OCI-LY1 (cell line): Measurements from ENCODE around the gene BUD31.

Experiments
- H2AFZ ChIP-seq: fragments of 200-600 bp; sonication (generic), shearing (Covaris generic); 2 replicates; pipeline ENCODE4 v1.6.0; 2014; ENCODE audit warnings: antibody characterized with exemption, mild to moderate bottlenecking, low read length
- H3F3A ChIP-seq: fragments of 200-600 bp; sonication (generic), shearing (Covaris generic); 2 replicates; pipeline ENCODE4 v1.6.0; 2014; ENCODE audit warnings: mild to moderate bottlenecking, antibody characterized with exemption, low read length, moderate library complexity; ENCODE audit not compliant: insufficient read depth
- H3K27ac ChIP-seq: fragments of 200-600 bp; sonication (generic); 2 replicates; pipeline ENCODE4 v1.5.1; 2014; ENCODE audit warnings: low read length, mixed run types, mild to moderate bottlenecking, low read depth; ENCODE audit not compliant: poor library complexity, severe bottlenecking
- H3K27me3 ChIP-seq: fragments of 200-600 bp; sonication (generic); 2 replicates; pipeline ENCODE4 v1.6.0; 2014; ENCODE audit warnings: antibody characterized with exemption, mild to moderate bottlenecking, low read length, moderate library complexity; ENCODE audit not compliant: insufficient read depth
- H3K36me3 ChIP-seq: fragments of 200-600 bp; sonication (generic); 2 replicates; pipeline ENCODE4 v1.6.1; 2014; ENCODE audit warnings: mild to moderate bottlenecking, antibody characterized with exemption, low read length, moderate library complexity, mixed read lengths; ENCODE audit not compliant: insufficient read depth
- H3K4me1 ChIP-seq: fragments of 200-600 bp; sonication (generic); 2 replicates; pipeline ENCODE4 v1.5.1; 2014; ENCODE audit warnings: mild to moderate bottlenecking, low read length, moderate library complexity; ENCODE audit not compliant: insufficient read depth, severe bottlenecking
- H3K4me2 ChIP-seq: fragments of 200-600 bp; sonication (generic), shearing (Covaris generic); 2 replicates; pipeline ENCODE4 v1.6.1; 2014; ENCODE audit warnings: low read length
- H3K4me3 ChIP-seq: fragments of 200-600 bp; sonication (generic); 2 replicates; pipeline ENCODE4 v1.5.1; 2014; ENCODE audit warnings: low read length, low read depth, mild to moderate bottlenecking, mixed read lengths; ENCODE audit not compliant: poor library complexity, severe bottlenecking
- H3K79me2 ChIP-seq: fragments of 200-600 bp; shearing (Covaris generic); 2 replicates; pipeline ENCODE4 v1.6.1; 2016; ENCODE audit warnings: mixed run types, low read length, mixed read lengths; ENCODE audit not compliant: insufficient read depth
- H3K9ac ChIP-seq: fragments of 200-600 bp; sonication (generic), shearing (Covaris generic); 2 replicates; pipeline ENCODE4 v1.6.1; 2014; ENCODE audit warnings: mild to moderate bottlenecking, low read length, mixed read lengths
- H3K9me2 ChIP-seq: fragments of 200-600 bp; sonication (generic), shearing (Covaris generic); 2 replicates; pipeline ENCODE4 v1.6.1; 2014; ENCODE audit warnings: low read depth, mild to moderate bottlenecking, low read length, mixed read lengths
- H3K9me3 ChIP-seq: fragments of 200-600 bp; shearing (Covaris generic); 2 replicates; pipeline ENCODE4 v1.6.1; 2014; ENCODE audit warnings: low read length, mixed read lengths
- H4K20me1 ChIP-seq: fragments of 200-600 bp; sonication (generic), shearing (Covaris generic); 2 replicates; pipeline ENCODE4 v1.6.0; 2016; ENCODE audit warnings: mild to moderate bottlenecking, low read length; ENCODE audit not compliant: insufficient read depth
- CTCF ChIP-seq: fragments of 200-600 bp; sonication (generic), shearing (Covaris generic); IDR thresholded peaks from 2 replicates; pipeline ENCODE4 v1.5.1; 2017; ENCODE audit warnings: mild to moderate bottlenecking, antibody characterized with exemption, low read length, moderate library complexity, mixed read lengths
- EZH2 ChIP-seq: fragments of 200-600 bp; sonication (generic), shearing (Covaris generic); IDR thresholded peaks from 2 replicates; pipeline ENCODE4 v1.8.0; 2017; ENCODE audit warnings: borderline replicate concordance, mixed run types, mild to moderate bottlenecking, antibody characterized with exemption, low read length, moderate library complexity, mixed read lengths

The BUD31 gene

DNA sequence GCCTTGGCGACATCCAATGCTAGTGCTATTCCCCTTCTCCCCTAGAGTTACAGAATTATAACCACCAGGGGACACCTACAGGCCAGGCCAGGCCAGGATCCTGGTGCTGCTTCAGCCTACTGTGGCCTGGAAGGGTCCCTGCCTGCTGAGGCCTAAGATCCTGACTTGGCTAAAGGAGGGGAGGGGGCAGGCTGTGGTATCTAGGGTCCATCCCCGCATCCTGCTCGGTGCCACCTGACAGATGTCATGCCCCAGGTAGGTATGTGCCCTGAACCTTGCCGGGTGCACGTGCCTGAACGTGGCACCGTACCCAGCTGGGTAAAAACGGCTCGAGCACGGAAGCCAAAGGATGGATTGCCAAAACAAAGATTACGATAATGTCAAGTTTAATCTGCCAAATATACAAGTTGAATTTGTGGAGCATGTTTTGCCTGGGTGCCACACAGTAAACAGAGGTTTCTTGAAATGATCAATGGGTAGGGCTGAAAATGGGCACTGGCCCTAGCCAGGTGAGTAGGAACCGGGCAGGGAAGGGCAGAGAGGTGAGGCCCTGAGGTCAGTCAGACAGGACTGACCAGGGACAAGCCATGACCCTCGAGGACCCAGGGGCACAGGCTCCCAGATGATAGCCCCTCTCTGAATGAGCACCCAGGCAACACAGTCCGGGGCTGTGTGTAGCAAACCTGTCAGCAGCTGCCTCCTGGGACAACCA lies 13.0 kb upstream of the BUD31 start:
- Histone ChIP-seq H3K79me2 (no peaks in the 10 kb centered on the region), H3K36me3 (peaks cover 93% of the 10 kb centered on the region)

DNA sequence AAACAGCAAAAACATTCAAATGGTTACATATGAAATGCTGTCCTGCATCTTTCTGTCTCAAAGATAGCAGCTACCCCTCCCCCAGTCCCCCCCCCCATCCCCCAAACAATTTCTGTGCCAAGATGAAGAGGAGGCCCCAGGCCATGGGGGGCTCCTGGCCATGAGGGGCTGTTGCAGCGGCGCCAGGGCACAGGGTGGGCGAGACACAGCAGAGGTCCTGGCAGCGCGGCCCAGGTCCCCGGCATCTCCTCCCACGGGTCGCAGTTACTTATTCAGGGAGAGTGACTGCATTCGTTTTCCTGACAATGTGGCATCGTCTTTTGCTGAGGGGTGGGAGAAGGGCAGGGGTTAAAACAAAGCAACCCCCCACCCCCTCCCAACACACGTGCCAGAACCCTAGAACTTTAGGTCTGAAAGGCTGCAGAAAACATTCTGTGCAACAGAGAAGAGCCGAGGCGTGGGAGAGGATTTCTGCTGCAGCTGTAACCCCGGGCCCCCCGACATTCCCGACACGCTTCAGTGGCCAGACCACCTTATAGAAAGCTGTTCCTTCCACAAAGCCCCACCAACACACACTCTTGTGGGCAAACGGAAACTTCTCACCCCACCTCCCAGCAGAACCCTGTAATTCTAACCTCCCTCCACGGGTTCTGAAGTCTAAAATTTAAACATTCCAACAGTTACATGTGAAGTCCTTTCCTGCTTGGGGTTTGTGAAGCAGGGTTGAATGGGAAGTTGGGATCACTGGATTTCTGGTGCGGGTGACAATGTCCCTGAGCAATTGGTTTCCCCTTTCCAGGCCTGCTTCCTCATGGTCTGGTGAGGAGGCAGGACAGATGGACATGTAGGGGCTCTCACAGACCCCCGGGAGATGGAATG lies 12.1 kb upstream of the BUD31 start:
- TF ChIP-seq CTCF, result no peak
- no peak for TF ChIP-seq EZH2
- Histone ChIP-seq H3K79me2 (no peaks in the 10 kb centered on the region), H3K4me2 (no peak overlapping the region), H3K9me3 (no peaks in the 10 kb centered on the region), H4K20me1 (no peaks in the 10 kb centered on the region), H3K9ac (no peak overlapping the region), H3K36me3 (peaks cover 93% of the 10 kb centered on the region), H3K27ac (no peak overlapping the region), H3F3A (no peaks in the 10 kb centered on the region), H3K4me3 (no peak overlapping the region), H3K27me3 (no peaks in the 10 kb centered on the region), H3K4me1 (peaks cover 18% of the 10 kb centered on the region), H2AFZ (no peak overlapping the region), H3K9me2 (no peaks in the 10 kb centered on the region)

More for the DNA sequence above, 13.0 kb upstream of the BUD31 start:
- TF ChIP-seq EZH2, result no peak
- Histone ChIP-seq H3K4me2 (no peak overlapping the region), H3K27ac (no peak overlapping the region), H3K9ac (no peak overlapping the region), H3K9me3 (no peaks in the 10 kb centered on the region), H4K20me1 (no peaks in the 10 kb centered on the region), H3K27me3 (no peaks in the 10 kb centered on the region), H3K9me2 (no peaks in the 10 kb centered on the region), H3K4me1 (peaks cover 18% of the 10 kb centered on the region), H3F3A (no peaks in the 10 kb centered on the region), H2AFZ (no peak overlapping the region), H3K4me3 (no peak overlapping the region)

GRCh38 chr7:99397297-99397983 lies 11.3 kb upstream of the BUD31 start:
- H3K4me2 ChIP-seq, result no peak overlapping the region
- no peak overlapping the region for H3K27ac ChIP-seq
- H4K20me1 ChIP-seq, result no peaks in the 10 kb centered on the region
- no peak overlapping the region for H3K4me3 ChIP-seq
- H3K9ac ChIP-seq, result no peak overlapping the region
- peaks cover 92% of the 10 kb centered on the region for H3K36me3 ChIP-seq
- H3K79me2 ChIP-seq, result no peaks in the 10 kb centered on the region
- H3K9me3 ChIP-seq, result no peaks in the 10 kb centered on the region
- no peaks in the 10 kb centered on the region for H3K27me3 ChIP-seq
- no peak overlapping the region for H2AFZ ChIP-seq
- no peaks in the 10 kb centered on the region for H3F3A ChIP-seq
- H3K9me2 ChIP-seq, result no peaks in the 10 kb centered on the region
- no peak for TF ChIP-seq CTCF
- TF ChIP-seq EZH2, result no peak
- peaks cover 11% of the 10 kb centered on the region for H3K4me1 ChIP-seq
